Activated CD8-positive, alpha-beta T cell treated with anti-CD3 and anti-CD28 coated beads for 36 hours (primary cell): Measurements from ENCODE around the gene DOK6. TPM values are rescaled to one million over a fixed set of nuclear protein-coding genes. Genes with fewer than 3 reads are reported as not detected.

ENCODE experiments used
- ATAC-seq: fragments of 200-7000 bp; cut with Tn5 transposase; one replicate; pipeline ENCODE4 v1.10.0; 2021; ENCODE audit warnings: mild to moderate bottlenecking, moderate library complexity
- CTCF ChIA-PET: fragments of 350-600 bp; sonication (Branson Sonifier 250); formaldehyde crosslinking; loops from one replicate; lab custom pipeline; 2021; ENCODE audit warnings: antibody characterized with exemption; lab: Charles Lee
- POLR2A ChIA-PET: fragments of 350-600 bp; sonication (Branson Sonifier 250); formaldehyde crosslinking; loops from one replicate; lab custom pipeline; 2021; ENCODE audit warnings: antibody characterized with exemption; lab: Charles Lee
- DNase-seq: peaks from one replicate; pipeline ENCODE4 v3.0.0-alpha.2; 2020
- H3K27ac Mint-ChIP-seq: one replicate; pipeline ENCODE4 v1.8.0; 2021; ENCODE audit warnings: mild to moderate bottlenecking, mixed read lengths
- H3K27me3 Mint-ChIP-seq: one replicate; pipeline ENCODE4 v1.8.0; 2021; ENCODE audit warnings: mixed read lengths
- H3K36me3 Mint-ChIP-seq: one replicate; pipeline ENCODE4 v1.8.0; 2021; ENCODE audit warnings: low read depth, mixed read lengths
- H3K4me1 Mint-ChIP-seq: one replicate; pipeline ENCODE4 v1.8.0; 2021; ENCODE audit warnings: low read depth, mixed read lengths
- H3K4me3 Mint-ChIP-seq: one replicate; pipeline ENCODE4 v1.8.0; 2021; ENCODE audit warnings: mild to moderate bottlenecking, moderate library complexity, mixed read lengths
- H3K9me3 Mint-ChIP-seq: one replicate; pipeline ENCODE4 v1.8.0; 2021; ENCODE audit warnings: mixed read lengths
- CTCF ChIP-seq: fragments of 200-600 bp; IDR thresholded peaks from one replicate; pipeline ENCODE4 v1.8.0; 2022; ENCODE audit warnings: antibody characterized with exemption, mild to moderate bottlenecking
- intact Hi-C: fragments of 100-400 bp; cut with micrococcal nuclease; formaldehyde crosslinking; loops from one replicate; pipeline ENCODE4 v1.10.0; 2022
- total RNA-seq, 2 experiments: library from RNA; stranded (reverse); gene quantifications; one replicate each; pipeline ENCODE4 v1.2.3, GENCODE V29; 2021

DOK6 gene
- total RNA-seq, 2 experiments from 2014 or later, result not detected

- Mint-ChIP-seq H3K4me3 (no peak overlapping the region), H3K27me3 (no peaks in the 10 kb centered on the region), H3K4me1 (no peaks in the 10 kb centered on the region), H3K36me3 (no peaks in the 10 kb centered on the region), H3K27ac (no peak overlapping the region), H3K9me3 (no peaks in the 10 kb centered on the region)
- ChIA-PET CTCF (interaction anchor here (0.6 to 1.3 kb wide), 2 partner anchors 37 to 120 kb away, joined by 3 read pairs; no protein-coding TSS in a partner anchor), POLR2A (no interaction called here)
- intact Hi-C loops, result no loop called here
- TF ChIP-seq CTCF, result no peak
- ATAC-seq (peak; percentile 90), DNase-seq (peak; percentile 27)
These were observed 438.1 kb downstream of the DOK6 start for GRCh38 chr18:69838620-69839411.

- ATAC-seq, result no peak
- intact Hi-C loops, result no loop called here
- no peaks in the 10 kb centered on the region for H3K4me1 Mint-ChIP-seq
- H3K27ac Mint-ChIP-seq, result no peak overlapping the region
- H3K36me3 Mint-ChIP-seq, result no peaks in the 10 kb centered on the region
- H3K27me3 Mint-ChIP-seq, result no peaks in the 10 kb centered on the region
- H3K9me3 Mint-ChIP-seq, result no peaks in the 10 kb centered on the region
- TF ChIP-seq CTCF, result no peak
- H3K4me3 Mint-ChIP-seq, result no peak overlapping the region
- POLR2A ChIA-PET, result no interaction called here
- CTCF ChIA-PET, result interaction anchor here (0.6 kb wide), 1 partner anchor 37 kb away, joined by 3 read pairs; no protein-coding TSS in a partner anchor
- no peak for DNase-seq
These were observed 438.8 kb downstream of the DOK6 start for GRCh38 chr18:69839497-69839896.

GRCh38 chr18:69840001-69840400 is 439.3 kb downstream of the DOK6 start:
- TF ChIP-seq CTCF, result no peak
- Mint-ChIP-seq H3K4me1 (no peaks in the 10 kb centered on the region), H3K4me3 (no peak overlapping the region), H3K27me3 (no peaks in the 10 kb centered on the region), H3K36me3 (no peaks in the 10 kb centered on the region), H3K9me3 (no peaks in the 10 kb centered on the region), H3K27ac (no peak overlapping the region)
- no peak for DNase-seq
- CTCF ChIA-PET, result interaction anchor here (1.2 kb wide), 3 partner anchors 9 to 15 kb away, joined by 3 to 6 read pairs (median 5); no protein-coding TSS in a partner anchor
- intact Hi-C loops, result no loop called here
- ATAC-seq, result no peak
- POLR2A ChIA-PET, result no interaction called here

GRCh38 chr18:69840445-69840844 is 439.8 kb downstream of the DOK6 start:
- POLR2A ChIA-PET, result interaction anchor here (0.7 kb wide), 1 partner anchor 11 kb away, joined by 3 read pairs; no protein-coding TSS in a partner anchor
- H3K4me3 Mint-ChIP-seq, result no peak overlapping the region

More at GRCh38 chr18:69840445-69840844, 439.8 kb downstream of the DOK6 start:
- Mint-ChIP-seq H3K27ac (no peak overlapping the region), H3K4me1 (no peaks in the 10 kb centered on the region), H3K9me3 (no peaks in the 10 kb centered on the region), H3K27me3 (no peaks in the 10 kb centered on the region), H3K36me3 (no peaks in the 10 kb centered on the region)
- CTCF ChIA-PET, result interaction anchor here (1.2 kb wide), 3 partner anchors 9 to 14 kb away, joined by 3 to 6 read pairs (median 5); no protein-coding TSS in a partner anchor
- no peak for TF ChIP-seq CTCF
- no peak for ATAC-seq
- intact Hi-C loops, result no loop called here
- DNase-seq, result no peak
